Measurements from ENCODE around the gene ARHGAP36. TPM values are rescaled to one million over a fixed set of nuclear protein-coding genes. Genes with fewer than 3 reads are reported as not detected.

Gene ARHGAP36
- total RNA-seq, 2 experiments from 2014 or later: not detected

Other genes with a start within 250 kb of the ARHGAP36 start
- 10 to 100 TPM in 1 of 2 experiments, 1 to 10 TPM in 1; 9.6 to 12.0 TPM for gene ENOX2, start 155.1 kb upstream of the ARHGAP36 start, total RNA-seq
- not detected for gene IGSF1, start 231.0 kb downstream of the ARHGAP36 start, total RNA-seq

Data from activated CD8-positive, alpha-beta T cell treated with anti-CD3 and anti-CD28 coated beads for 36 hours (primary cell).